GM21737 (cell line): ENCODE data around the gene KCNG4.

Experiments
- ATAC-seq: cut with Tn5 transposase; IDR thresholded peaks from one replicate; pipeline ENCODE4 v1.9.1; 2021; ENCODE audit warnings: mild to moderate bottlenecking, moderate library complexity; ENCODE audit not compliant: unreplicated experiment

The KCNG4 gene

DNA sequence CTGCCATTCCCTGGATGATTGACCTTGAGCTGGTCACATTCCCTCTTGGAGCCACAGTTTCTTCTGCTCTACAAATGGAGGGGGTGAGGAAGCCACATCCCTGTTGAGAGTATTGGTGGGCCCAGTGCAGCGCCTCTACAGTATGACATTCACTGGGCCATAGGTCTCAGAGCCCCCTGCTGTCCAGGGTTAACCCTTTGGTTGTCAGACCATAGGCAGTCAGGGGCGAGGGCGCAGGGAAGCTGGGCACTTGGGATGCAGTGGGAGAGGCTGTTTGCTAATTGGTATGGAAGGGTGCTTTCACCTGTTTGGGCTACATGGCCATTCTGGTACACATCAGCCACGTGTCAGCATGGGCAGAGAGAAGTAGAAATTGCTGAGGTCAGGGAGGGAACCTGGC is 27.6 kb upstream of the KCNG4 start:
- ATAC-seq, result no peak

DNA sequence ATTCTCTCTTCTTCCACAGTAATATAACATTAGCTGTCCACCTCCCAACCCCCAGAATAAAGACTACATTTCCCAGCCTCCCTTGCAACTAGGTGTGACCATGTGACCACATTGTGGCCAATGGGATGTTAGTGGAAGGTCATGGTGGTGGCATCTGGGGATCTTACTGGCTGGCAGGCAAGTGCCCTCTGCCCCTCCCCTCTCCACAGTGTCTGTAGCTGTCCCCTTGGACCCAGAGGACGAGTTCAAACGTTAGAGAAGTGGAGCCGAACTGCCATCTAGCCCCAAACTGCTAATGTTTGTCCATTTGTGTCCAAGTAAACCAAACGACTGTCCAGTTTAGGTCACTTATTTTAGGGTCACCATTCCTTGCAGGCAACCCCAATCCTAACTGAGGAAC is 26.6 kb upstream of the KCNG4 start:
- no peak for ATAC-seq

DNA sequence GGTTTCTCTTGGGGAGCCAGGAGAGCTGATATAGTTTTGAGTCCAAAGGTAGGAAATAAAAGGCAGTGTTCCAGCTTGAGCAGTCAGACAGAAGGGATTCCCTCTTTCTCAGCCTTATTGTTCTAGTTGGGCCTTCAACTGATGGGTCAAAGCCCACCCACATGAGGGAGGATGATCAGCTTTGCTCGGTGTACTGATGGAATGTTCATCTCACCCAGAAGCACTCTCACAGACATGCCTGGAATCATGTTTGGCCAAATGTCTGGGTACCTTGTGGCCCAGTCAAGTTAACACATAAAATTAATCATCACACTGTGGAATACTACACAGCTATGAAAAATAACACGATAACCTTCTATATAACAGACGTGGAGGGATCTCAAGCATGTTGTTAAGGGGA is 23.1 kb upstream of the KCNG4 start:
- ATAC-seq, result no peak

DNA sequence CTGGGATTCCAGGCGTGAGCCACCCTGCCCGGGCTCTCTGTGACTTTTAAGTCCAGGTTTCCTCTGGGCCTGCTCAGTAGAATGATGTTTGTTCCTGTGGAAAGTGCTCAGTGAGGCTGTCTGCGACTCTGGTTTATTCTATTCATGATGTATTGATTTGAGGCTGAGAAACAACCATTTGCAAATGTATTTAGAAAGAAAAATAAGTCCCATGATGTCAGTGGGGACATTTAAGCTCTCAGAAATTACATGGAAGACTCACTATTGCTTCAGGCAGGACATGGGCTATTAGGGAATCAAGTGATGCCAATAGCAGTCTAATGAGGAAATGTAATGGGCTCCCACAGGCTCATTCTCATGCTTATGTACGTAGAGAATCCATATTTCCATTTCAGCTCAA is 22.2 kb upstream of the KCNG4 start:
- ATAC-seq, result no peak

DNA sequence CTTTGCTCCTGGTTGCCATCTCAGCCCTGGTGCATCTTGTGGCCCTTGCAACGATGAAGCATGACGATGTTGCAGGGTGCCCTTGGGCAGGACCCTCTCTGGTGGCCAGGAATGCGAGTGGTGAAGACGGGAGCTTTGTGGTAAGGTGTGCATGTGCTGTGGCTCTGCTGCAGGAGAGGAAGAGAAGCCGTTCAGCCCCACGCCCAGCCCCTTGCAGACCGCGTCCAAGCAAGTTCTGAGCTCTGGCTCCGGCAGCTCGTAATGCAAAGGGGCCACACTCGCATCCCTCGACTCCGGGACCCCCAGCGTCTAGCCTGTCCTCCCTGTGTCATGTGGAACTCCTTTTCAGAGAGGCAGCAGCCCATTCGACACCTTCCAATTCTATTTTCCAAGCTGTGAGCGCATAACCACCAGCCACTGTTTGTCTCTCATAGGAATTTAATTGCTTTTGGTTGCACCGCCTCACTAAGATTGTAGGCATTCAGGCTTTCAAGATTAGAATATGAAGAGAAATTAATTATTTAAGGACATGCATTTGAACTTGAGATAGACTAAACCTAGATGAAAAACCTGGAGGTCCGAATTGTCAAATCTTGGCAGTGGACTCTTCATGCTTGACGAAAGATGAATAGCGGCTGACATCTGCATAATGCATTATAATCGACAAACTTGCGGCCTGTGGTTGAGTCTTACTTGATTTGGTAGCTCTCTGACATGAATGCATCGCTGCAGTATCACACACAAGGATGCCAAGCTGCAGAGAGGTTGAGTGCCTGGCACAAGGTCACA is 21.1 kb upstream of the KCNG4 start:
- no peak for ATAC-seq

DNA sequence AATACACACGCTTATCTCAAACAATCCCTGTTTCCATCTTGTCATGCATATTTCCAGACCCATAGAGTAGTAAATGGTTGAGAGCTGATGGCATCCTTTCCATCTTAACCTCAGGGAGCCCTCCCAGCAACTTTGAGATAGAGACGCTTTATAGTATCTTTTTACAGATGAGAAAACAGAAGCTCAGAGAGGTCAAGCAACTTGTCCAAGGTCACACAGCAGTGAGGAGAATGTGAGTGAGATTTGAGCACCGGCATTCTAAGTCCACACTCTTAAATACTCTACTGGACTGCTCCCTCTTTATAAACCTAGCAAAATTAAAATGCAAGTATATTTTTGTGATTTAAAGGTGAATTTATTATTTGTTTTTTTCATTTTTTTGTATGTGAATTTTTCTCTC is 19.9 kb upstream of the KCNG4 start:
- ATAC-seq, result no peak

DNA sequence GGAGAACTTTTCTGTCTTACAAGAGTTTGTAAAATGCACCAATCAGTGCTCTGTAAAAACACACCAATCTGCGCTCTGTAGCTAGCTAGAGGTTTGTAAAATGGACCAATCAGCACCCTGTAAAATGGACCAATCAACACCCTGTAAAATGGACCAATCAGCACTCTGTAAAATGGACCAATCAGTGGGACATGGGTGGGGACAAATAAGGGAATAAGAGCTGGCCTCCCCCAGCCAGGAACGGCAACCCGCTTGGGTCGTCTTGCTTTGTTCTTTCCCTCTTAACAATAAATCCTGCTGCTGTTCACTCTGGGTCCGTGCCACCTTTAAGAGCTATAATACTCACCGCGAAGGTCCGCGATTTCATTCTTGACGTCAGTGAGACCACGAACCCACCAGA is 18.5 kb upstream of the KCNG4 start:
- no peak for ATAC-seq

DNA sequence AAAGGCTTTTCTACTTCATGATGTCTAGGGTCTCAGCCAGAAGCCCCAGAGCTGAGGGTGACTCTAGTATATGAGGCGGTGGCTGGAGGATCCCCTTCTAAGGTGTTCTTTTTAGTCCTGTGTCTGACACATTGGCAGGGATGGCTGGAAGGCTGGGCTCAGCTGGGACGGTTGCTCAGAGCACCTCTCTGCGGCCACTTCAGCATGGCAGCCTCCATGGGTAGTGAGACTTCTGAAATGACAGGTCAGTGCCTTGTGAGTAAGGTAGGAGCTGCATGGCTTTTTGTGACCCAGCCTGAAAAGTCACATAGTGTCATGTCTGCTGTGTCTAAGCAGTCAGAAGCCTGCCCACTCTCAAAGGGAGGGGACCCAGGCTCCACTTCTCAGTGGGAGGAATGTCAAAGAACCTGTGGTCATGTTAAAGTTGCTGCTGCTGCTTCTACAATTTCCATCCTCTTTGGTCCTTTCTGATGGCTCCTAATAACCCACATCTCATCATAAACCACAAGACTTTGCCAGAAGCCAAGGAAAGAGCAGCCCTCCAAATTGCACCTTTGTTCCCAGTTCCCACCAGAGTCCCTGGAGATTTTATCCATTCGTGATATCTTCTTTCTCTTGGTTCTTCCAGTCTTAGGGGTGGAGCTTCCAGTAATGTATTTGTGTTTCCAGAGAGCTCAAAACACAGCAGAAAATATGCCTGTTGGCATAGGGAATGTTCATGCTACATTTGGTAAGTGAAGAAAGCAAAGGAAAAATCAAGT is 15.4 kb upstream of the KCNG4 start:
- ATAC-seq, result no peak

DNA sequence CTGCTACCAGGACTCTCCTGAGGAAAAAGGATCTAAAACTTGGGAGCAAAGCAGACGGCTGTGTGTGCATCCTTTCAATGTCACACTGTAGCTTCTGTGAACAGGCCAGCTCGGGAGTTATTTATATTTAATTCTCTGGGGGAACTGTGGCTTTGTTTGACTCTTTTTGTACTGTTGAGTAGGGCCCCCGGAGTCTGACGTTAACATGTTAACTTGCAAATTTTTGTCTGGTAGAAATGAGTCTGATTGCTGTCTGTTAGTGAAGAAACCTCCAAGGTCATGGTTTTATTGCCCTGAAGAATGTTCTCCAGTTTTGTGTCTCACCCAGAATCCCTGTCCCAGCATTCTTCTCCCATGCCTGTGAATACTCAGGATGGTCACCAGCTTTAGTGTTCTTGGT is 14.2 kb upstream of the KCNG4 start:
- no peak for ATAC-seq

DNA sequence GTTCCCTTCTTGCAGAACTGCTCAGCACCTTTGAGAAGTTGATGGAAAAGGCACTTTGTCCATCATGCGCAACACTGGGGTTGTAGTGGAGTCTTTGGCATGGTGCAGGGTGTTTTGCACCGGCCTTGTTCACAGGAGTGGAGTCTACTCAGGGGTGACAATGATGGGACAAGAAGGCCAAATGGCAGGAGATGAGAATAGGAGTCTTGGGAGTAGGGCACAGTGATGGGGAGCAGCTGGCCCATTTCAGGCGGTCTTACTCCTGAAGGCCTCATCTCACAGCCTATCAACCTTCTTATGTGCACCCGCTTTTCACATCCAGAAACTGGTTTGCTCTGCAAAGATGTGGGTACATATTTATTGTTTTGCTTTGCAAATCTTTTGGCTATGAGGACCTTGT is 13.4 kb upstream of the KCNG4 start:
- no peak for ATAC-seq

DNA sequence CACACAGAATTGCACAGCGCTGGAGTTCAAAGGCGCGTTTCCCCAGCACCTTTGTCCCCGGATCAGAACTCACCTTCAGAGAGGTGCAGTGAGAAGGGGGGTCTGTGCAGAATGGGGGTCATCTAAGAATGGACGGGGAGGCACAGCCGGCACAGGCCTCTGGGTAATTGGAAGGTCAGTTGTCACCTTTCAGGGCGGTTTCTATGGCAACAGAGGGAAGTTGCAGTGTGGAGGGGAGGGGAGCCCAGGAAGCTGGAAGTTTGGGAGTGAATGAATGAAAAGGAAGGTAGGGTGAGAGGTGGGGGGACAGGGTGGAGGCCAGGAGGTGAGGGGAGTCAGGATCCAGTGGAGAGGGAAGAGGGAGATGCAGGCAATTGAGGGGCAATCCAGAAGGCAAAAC is 12.4 kb upstream of the KCNG4 start:
- no peak for ATAC-seq

DNA sequence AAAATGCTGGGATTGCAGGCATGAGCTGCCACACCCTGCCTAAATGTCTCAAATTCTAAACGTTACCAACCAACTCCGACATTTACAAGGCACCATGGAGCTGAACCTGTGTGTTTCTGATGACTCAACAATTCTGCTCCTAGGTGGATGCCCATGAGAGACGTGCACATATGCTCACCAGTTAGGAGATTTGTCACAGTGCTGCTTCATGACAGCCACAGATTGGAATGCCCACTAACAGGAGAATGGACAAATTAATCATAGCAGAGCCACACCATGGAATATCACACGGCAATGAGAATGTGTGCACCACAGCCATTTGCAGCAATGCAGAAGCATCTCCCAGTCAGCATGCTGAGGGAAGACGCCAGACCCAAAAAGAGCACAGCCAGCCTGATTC is 8.0 kb upstream of the KCNG4 start:
- no peak for ATAC-seq

DNA sequence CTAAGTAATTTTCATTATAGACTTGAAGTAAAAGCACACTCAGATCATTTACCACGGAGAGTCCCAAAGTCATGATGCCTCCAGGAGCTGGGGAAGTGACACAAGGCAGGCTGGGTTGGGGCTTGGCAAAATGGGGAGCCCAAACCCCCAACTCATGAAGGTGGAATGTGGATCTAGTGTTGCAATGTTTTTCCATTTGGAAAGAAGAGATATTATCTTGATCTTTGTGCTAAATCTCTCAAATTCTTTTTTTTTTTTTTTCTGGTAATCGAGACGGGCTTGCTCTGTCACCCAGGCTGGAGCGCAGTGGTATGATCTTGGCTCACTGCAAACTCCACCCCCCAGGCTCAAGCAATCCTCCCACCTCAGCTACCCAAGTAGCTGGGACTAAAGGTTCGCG is 7.5 kb upstream of the KCNG4 start:
- ATAC-seq, result no peak

DNA sequence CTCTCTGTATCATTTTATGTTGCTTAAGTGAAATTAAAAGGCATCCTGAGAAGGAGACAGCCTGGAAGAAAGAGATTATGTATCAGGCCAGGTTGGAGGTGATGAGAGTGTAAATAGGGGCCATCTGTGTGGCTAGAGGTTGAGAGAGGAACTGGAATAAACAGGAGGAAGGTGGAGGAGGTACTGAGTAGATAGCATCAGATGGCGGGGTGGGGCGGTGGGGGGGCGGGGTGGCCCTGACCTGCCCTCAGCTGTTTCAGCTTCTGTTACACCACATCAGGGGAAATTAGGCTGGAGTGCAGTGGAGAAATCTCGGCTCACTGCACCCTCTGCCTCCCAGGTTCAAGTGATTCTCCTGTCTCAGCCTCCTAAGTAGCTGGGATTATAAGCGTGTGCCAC is 6.9 kb upstream of the KCNG4 start:
- ATAC-seq, result no peak

DNA sequence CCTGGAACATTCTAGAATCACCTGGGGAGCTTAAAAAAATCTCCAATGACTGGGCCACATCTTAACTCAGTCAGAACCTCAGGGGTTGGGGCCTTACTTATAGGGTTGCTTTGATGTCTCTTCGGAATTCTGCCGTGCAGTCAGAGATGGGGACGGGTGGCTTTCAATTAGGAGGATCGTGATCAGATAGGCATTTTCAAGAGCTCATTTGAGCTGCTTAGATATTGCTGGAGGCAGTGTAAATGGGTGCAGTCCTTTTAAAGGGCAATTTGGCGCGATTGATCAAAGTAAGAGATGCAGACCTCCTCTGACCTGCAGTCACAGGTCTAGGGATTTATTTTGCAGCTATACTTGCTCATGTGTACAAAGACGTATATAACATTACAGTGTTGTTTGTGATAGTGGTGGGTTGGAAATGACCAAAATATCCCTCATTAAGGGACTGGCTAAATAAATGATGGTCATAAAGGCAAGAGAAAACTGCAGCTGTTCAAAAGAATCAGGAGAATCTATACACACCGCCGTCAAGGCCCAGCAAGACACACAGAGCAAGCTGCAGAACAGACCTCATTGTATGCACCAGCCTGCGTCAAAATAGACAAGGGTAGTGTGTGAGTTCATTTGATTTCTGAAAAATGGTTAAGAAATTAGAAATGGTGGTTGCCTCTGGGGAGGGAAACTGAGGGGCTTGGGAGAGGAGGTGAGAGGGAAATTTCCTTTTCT is 6.3 kb upstream of the KCNG4 start:
- no peak for ATAC-seq

DNA sequence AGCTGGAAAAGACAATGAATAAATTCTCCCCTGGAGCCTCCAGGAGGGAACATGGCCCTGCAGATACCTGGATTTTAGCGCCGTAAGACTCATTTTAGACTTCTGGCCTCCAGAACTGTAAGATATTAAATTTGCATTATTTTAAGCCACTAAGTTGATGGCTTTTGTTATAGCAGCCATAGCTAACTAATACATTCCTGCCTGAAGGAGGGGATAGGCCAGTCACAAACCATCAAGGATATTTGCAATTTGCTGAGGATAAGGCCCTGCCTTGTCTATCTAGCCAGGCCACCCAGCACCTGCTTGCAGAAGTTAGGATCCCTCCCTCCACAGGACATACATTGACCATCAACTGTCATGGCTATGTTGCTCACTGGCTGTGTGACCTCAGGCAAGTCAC is 4.9 kb upstream of the KCNG4 start:
- ATAC-seq, result no peak

DNA sequence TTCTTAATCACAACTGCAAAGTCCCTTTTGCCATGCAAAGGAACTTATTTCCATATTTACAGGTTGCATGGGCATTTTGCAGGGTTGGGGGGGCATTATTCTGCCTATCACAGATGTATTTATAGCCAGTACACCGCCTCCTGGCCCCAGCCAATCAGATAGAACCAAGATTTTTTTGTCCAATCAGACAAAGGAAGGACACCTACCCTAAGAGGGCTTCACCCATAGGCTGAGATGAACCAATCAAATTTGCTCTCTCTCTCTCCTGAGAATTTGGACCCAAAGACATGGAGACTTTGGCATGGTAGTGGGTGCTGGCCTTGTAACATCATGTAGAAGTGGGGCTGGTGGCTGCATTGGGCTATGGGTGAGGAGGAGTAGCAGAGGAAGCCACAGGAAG is 3.9 kb upstream of the KCNG4 start:
- ATAC-seq, result no peak

DNA sequence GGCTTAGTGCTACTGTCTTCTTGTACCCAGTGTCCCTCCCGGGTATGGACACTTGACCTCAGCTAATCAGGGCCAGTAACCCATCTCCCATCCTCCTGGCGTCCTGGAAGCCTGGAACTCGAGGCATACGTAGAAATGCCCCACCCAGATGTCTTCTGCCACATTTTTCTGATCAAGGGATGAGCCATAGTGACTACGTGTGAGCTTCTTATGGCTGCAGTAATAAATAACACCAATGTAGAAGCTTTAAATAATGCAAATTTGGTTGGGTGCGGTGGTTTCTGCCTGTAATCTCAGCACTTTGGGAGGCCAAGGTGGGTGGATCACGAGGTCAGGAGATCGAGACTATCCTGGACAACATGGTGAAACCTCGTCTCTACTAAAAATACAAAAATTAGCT is 3.0 kb upstream of the KCNG4 start:
- ATAC-seq, result no peak

DNA sequence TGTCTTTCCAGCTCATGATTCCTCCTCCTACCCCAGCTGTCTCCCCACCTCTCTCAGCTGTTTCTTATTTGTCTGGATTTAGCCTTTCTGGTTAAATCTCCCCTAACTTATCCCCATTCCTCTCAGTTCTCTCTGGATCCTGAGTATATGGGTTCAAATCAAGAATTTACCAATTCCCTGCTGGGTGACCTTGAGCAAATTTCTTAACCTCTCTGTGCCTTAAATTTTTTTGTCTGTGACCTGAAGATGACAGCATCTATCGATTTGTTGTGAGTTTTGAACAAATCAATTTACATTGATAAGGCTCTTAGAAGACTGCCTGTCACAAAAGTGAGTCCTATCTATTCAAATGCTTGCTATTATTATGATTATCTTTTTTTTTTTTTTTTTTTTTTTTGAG is 2.0 kb upstream of the KCNG4 start:
- no peak for ATAC-seq

DNA sequence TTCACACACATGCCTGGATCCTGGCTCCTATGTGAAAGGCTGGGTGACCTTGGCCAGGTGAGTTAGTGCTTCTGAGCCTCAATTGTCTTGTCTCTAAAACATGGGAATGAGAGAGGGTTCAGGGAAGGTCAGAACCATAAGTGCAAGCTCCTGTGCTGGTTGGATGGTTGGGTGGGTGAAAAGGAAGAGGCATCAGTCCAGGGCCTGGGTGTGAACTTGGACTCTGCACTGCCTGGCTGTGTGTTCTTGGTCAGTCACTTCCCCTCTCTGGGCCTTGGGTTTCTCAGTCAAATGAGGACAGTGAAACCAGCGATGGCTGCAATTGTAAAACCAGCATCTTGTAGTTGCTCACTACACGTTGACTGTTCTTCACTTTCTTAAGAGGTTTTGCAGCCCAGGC is 643 bp upstream of the KCNG4 start:
- ATAC-seq, result no peak

DNA sequence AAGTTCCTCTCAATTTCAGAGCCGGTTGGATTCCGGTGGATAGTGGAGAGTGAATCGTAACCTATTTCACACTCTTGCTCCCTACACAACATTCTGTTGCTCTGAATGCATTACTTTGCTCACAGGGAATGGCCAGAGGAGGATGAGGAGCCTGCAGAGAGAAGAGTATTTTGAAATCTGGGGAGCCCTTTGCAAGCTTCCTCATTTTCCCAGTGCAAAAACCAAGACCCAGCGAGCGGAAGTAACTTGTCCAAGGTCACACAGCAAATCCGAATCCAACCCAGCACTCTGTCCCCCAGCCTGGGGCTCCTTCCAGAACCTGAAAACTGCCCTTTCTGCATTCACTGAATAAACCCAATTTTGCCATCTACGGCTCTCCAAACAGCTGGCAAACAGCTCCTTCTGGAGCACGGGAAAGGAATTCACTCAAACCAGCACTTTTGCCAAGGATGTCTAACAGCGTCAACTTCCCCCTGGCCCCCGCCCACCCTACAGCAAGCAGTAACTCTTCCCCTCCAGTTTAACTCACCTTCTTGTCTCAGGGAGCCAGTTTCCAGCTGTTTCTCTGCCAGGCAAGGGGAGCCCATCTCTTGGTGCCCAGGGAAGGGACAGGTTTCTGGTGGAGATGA is 557 bp downstream of the KCNG4 start:
- ATAC-seq, result no peak
